ENCODE data around the gene GLYR1.

GLYR1 gene

DNA sequence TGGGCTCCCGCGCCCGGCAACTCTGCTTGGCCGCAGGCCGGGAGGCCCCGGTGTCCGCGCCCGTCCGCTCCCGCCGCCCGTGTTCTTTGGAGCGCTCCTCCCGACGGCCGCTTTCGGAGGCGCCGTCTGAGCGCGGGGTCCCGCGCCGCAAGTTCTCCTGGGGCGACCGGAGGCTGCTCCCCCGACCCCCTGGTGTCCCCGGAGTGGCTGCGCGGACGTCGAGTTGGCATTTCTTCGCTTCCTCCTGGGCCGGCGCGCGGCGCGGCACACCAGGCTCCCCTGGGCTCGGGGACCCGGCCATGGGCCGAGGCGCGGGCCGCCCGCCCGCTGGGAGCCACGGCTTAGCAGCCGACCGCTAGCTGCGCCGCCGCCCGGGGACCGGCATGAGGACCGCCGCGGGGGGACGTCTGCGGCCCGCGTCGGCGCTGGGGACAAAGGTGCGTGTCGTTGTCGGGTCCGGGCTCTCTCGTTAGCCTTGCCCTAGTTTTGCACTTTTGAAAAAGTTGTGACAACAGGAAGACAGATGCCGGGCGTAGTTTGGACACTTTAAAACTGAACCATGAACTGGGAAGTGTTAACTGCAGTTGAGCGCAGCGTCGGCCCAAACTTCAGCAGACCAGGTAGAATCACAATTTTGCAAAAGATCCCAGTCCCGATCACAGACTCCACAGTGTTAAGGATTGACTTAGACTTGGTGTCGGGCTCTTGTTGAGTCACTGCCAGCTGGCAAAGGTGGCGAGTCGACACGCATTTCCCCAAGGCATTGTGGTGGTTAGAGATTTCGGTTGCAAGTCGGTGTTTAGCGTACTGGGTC lies 893 bp upstream of the GLYR1 start:
- DNase-seq (ENCODE audit: low read depth): peak; percentile 70

DNA sequence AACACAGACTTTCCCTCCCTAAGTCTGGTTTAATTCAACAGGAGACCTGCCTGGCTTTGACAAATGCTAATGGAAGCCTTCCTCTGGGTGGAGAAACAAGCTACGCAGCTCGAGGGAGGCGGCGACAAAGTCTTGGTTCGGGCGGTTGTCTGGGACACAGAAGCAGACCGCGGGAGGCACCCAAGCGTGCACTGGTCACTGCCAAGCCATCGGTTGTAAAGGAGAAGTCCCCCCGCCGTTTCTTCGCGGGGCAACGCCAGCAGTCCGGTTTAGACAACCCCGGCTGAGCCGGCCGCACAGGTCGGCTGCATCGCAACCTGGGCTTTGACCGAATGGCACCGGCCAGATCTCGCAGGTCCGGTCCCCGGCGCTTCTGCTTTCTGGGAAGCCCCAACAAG lies 586 bp downstream of the GLYR1 start:
- DNase-seq (ENCODE audit: low read depth): peak; percentile 68

DNA sequence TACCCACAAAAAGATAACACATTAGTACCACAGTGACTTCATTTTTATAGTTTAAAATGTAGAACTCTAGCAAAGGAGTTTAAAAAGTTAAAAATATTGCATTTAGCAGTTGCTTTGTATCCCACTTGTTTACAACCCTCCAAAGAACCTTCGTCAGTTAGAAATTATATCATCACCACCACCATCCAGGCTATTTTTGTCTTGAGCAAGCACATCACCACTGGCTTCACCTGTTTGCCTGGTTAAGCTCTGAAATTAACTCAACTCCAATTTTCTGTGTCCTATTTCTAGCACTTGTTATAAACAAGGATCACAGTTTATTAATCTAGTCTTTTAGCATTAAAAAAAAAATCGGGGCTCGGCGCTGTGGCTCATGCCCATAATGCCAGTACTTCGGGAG lies 6.1 kb downstream of the GLYR1 start:
- DNase-seq (ENCODE audit: low read depth): no peak

- DNase-seq (ENCODE audit: low read depth): no peak
Observed at GRCh38 chr16:4839942-4840341, 7.1 kb downstream of the GLYR1 start.

DNA sequence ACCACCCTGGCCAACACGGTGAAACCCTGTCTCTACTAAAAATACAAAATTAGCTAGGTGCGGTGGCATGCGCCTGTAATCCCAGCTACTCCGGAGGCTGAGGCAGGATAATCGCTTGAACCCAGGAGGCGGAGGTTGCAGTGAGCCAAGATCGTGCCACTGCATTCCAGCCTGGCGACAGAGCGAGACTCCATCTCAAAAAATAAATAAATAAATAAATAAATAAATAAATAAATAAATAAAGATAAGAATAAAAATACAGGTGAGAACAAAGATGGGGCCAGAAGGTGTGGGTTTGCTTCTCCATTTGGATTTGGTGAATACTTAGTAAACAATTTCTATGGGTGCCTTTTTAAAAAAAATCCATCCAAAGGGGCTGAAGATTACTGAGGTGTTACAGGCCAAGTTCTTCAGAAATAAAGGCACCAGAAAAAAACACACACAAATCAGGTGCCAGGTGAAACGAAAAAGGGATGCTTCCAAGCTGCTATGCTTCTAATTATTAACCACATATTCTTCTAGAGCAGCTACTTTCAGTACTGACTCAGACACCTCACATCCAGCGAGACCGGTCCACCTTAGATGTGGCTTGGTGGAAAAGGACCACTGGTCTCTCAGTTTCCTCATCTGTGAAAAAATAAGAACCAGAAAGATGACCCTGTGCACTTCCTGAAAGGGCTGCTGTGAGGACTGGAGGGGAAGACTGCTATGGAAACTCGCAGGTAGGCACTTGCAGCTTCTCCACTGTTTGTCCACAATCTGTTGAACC lies 9.2 kb downstream of the GLYR1 start:
- no peak for DNase-seq (ENCODE audit: low read depth)

DNA sequence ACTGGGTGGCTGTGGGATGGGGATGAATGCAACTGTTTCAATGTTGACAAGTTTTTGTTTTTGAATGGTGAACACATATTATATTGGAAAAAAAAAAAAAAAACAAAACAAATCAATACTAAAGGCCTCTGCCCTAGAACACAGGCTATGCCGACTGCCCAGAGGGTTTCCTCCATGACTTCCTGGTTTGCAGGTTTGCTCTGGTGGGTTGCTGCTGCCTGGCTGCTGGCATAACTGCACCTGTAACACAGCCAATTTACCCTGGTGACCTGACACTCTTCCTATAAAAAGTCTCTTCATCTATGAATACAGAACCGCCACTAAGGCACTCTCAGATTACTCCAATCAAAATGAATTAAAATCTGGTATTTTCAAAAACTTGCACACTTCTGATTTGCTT lies 10.4 kb downstream of the GLYR1 start:
- no peak for DNase-seq (ENCODE audit: low read depth)

DNA sequence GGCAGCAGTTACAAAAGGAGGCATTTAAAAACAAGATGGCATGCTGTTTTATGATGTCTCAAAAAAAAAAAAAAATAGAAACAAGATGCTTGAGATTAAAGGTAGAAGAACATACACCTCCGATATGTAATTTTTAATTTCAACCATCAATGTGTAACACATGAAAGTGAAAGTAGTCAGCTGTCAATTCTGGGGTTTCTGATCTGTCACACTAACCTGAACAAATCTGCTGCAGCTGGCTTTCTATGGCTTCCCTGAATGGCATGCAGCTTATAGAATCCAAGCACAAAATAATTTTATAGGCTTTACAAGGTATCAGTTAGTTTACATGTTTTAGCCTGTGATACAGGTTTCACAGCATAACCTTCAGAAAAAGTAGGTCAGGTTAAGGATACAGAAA lies 13.5 kb downstream of the GLYR1 start:
- DNase-seq (ENCODE audit: low read depth): no peak

DNA sequence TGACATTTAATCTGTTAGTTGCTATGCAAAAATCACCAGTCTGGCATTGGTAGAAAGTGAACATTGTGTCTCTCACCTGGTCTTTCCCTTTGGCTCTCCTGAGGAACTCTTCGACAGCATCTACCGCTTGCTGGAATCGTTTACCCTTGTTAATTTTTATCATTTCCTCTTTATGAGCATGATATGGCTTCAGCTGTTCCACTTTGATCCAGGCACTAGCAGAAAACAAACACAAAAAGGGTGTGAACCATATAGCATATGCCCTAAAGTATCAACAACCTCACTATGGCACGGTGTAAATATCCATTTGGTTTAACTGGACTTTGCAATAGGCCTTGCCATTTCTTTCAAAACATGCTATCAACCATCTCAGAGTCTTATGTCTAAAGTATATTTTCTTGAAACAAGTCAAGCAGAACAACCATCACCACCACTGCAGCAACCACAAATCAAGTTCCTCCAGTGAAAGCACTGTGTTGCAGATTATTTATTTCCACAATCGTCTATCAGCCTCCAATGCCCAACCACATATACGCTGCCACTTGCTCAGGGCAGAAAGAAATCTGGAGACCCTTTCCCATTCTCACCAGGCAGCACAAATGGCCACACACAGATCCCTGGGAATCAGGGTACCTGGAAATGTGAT lies 14.3 kb downstream of the GLYR1 start:
- DNase-seq (ENCODE audit: low read depth): no peak

GRCh38 chr16:4831616-4832015 lies 15.5 kb downstream of the GLYR1 start:
- no peak for DNase-seq (ENCODE audit: low read depth)

DNA sequence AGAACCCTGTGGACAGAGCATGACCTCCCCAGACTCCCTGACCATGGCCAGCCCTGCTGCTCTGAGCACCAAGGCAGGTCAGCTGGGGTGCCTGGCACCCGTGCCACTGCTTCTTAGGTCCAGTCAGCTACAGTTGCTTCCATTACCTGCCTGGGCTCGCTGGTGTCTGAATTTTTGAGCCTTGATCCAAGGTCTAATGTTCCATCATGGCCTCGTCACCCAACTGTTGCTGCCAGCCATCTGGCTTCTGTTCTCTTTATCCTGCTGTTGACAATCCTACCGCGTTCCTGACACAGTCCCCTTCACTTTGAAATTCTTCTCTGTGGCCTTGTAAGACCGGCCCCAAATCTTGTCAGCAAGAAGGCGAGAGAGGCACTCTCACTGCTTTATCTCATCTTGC lies 16.7 kb downstream of the GLYR1 start:
- DNase-seq (ENCODE audit: low read depth): no peak

DNA sequence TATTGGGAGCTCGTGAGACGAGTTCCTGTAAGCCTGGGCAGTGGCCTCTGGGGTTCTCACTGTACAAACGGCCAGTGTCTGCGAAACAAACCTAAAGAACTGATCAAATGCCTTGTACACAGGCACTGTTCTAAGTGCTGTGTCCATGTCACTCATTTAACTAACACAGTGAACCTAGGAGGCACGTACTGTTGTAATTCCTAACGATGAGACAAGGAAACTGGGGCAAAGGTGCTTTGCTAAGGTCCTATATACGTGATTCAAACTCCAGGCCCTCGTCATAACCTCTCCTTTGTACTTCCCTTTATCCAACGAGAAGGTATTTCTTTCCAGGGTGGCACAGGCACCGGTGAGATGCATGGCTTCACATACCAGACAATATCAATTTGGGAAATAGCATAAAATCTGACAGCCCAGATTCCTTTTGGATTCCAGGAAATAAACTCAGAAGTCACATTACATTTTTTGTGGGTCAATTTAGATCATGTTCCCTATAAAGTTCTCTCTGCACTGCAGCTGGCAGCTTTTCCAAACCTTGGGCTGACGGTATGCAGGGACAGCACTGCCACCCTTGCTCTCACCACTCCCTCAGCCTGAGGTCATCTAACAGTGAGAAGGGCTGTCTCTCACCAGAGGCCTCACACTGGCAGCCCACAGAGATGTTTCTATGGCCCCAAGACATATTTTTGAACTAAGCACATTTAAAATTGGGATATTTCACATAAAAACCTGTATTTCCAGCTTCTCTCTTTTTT lies 18.3 kb downstream of the GLYR1 start:
- no peak for DNase-seq (ENCODE audit: low read depth)

DNA sequence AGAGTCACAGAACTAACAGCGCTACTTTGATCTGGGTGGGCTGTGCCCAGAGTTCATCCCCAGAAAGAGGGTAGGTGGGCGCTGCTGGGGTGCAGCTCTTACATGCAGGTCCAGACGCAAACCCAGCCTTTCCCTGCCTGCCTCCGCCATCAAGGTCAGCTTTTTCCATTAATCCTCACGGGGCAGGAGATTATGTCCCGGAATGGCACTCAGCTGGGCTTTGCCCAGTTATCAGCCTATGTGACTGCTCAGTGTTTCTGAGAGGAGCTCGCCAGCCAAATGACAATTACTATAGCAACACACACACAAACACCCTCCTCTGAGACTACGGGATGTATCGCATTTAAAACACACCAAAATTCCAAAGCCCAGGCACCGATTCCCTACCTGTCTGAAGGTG lies 20.1 kb downstream of the GLYR1 start:
- no peak for DNase-seq (ENCODE audit: low read depth)

GRCh38 chr16:4826526-4826925 lies 20.6 kb downstream of the GLYR1 start:
- DNase-seq (ENCODE audit: low read depth): no peak

GRCh38 chr16:4825196-4825595 lies 21.9 kb downstream of the GLYR1 start:
- no peak for DNase-seq (ENCODE audit: low read depth)

GRCh38 chr16:4820652-4821051 lies 26.4 kb downstream of the GLYR1 start:
- DNase-seq (ENCODE audit: low read depth): no peak

GRCh38 chr16:4814542-4815173 lies 32.4 kb downstream of the GLYR1 start:
- DNase-seq (ENCODE audit: low read depth): no peak

DNA sequence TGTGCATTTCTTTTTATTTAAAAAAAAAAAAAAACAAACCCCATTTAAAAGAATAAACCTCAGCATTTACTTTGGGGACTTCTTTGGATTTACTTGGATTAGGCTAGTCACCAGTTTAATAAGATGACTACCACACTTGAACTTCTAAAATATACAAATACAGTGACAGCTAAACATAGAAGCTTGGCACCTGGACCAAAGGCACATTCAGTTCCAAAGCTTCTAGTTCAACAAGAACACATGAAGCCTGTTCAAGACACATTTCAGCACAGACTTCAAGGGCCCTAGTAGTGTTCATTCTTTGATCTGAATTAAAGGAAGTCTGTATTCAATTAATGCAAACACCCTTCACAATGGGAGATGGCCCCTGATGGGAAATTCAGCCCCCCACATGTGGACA lies 33.0 kb downstream of the GLYR1 start:
- no peak for DNase-seq (ENCODE audit: low read depth)

DNA sequence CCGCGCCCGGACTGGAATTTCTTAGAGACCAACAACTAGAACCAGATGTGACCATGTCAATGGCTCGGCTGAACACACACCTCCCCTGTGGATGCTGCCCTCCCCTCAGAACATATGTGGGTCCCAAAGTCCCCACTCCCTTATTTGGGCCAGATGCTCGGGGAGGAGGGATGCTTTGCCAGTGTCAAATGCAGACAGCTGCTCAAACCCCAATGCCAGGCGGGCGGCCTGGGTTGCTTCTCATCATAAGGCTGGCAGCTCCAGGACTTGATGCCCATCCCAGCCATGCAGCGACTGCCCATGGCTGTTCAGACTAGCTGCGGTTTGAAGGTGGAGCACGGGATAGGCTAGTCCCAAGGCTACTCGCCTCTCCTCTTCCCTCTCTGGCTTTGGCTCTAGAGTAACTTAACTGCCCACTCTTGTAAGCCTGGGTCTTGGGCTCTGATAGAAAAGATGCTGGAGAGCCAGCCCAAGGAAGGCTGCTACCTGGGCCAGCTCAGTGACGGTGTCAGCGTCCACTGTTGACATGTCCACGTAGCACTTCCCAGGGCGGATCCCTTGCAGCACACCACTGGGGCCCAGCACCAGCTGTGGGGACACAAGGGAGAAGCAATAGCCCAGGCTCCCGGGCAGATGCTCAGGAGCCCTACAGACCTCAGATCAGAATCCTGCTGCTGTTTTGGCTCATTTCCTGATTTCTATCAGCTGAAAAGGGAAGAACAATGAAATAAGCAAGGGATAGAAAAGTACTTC lies 33.7 kb downstream of the GLYR1 start:
- DNase-seq (ENCODE audit: low read depth): no peak

DNA sequence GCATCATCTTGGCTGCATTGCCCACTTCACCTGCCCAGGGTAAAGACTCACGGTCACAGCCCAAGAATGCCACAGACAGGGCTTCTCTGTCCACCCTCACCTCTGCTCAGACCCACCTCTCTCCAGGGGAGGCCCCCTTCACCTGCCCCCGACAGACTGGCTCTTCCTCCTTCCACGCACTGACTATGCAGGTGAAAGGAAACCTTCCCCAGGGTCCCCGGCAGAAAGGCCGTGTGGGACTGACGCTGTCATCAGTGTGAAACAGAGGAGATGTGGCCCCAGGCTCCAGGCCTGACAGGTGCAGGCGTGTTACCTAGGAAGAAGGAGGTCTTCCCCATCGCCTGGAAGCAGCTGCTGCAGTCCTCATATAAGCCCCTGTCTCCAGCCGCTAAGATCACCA lies 35.3 kb downstream of the GLYR1 start:
- DNase-seq (ENCODE audit: low read depth): no peak

- no peak for DNase-seq (ENCODE audit: low read depth)
Observed at GRCh38 chr16:4811242-4811641, 35.8 kb downstream of the GLYR1 start.

DNA sequence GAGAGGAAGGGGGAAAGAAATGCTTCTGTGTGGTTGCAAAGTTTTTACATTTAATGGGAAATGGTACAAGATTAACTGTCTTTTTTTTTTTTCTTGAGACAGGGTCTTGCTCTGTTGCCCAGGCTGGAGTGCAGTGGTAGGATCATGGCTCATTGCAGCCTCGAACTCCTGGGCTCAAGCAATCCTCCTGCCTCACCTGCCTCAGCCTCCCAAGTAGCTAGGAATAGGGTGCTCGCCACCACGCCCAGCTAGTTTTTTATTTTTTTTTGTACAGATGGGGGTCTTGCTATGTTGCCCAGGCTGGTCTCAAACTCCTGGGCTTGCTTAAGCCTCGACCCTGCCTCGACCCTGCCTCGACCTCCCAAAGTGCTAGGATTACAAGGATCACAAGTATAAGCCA lies 40.8 kb downstream of the GLYR1 start:
- no peak for DNase-seq (ENCODE audit: low read depth)
